ENCODE data around the gene CFAP43.

DNA sequence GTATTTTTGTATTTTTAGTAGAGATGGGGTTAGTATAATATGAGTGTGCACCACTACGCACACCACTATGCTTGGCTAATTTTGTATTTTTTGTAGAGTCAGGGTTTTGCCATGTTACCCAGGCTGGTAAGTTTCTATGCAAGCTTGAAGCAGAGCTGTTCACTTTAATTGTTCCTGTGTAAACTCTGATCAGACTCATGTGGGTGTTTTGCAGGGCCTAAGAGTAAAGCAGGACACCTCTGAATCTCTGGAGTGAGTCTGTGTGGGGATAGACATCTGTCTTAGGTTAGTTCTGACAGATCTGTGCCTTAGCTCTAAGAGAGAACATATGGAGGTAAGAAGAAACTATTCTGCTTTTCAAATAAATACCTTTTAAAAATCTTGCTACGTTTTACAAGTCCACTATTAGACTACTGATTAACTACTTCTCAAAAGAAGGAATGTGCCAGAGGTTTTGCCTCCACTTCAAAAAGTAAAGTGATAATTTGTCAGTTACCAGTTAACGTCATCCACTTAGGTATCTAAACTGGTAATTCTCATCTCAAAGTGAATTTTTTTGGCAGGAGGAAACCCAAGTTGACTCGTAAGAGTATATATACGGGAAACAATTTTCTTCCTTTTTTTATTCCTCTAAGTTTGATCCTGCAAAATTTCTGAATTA is 147.6 kb downstream of the CFAP43 start:
- TF ChIP-seq, protein P1, sequence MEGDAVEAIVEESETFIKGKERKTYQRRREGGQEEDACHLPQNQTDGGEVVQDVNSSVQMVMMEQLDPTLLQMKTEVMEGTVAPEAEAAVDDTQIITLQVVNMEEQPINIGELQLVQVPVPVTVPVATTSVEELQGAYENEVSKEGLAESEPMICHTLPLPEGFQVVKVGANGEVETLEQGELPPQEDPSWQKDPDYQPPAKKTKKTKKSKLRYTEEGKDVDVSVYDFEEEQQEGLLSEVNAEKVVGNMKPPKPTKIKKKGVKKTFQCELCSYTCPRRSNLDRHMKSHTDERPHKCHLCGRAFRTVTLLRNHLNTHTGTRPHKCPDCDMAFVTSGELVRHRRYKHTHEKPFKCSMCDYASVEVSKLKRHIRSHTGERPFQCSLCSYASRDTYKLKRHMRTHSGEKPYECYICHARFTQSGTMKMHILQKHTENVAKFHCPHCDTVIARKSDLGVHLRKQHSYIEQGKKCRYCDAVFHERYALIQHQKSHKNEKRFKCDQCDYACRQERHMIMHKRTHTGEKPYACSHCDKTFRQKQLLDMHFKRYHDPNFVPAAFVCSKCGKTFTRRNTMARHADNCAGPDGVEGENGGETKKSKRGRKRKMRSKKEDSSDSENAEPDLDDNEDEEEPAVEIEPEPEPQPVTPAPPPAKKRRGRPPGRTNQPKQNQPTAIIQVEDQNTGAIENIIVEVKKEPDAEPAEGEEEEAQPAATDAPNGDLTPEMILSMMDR (conservative IDR thresholded peaks at IDR 0.05) = no peak
- no peak for TF ChIP-seq EZH2 (IDR thresholded peaks at IDR 0.05; ENCODE audit: low read depth)
